ENCODE measurements around the gene GCAT.

The GCAT gene

DNA sequence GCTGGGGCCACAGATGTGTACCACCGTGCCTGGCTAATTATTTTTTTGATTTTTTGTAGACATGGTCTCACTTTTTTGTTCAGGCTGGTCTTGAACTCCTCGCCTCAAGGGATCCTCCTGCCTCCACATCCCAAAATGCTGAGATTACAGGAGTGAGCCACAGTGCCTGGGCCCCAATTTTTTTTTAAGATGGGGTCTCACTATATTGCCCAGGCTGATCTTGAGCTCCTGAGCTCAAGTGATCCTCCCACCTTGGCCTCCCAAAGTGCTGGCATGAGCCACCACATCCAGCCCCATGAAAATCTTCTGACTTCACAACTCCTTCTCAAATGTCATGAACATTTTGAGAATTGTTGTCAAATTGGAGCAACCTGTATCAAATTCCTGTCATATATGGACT lies 38.7 kb downstream of the GCAT start:
- DNase-seq, result no peak

DNA sequence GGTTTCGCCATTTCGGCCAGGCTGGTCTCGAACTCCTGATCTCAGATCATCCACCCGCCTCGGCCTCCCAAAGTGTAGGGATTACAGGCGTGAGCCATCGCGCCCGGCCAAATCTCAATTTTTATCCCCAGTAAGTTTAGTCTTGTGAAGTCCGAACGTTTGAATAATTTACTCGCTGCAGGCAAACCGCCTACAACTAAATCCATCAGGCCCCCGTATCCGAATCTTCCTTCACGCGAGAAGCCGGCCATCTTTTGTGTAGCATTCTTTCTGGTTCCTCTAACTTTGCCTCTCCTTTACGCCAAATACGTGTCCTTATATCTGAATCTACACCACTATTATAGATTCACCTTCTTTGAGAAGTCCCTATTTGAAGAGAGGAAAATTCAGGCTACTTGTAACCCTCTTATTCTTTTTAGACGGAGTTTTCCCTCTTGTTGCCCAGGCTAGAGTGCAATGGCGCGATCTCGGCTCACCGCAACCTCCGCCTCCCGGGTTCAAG lies 40.9 kb downstream of the GCAT start:
- no peak for DNase-seq

DNA sequence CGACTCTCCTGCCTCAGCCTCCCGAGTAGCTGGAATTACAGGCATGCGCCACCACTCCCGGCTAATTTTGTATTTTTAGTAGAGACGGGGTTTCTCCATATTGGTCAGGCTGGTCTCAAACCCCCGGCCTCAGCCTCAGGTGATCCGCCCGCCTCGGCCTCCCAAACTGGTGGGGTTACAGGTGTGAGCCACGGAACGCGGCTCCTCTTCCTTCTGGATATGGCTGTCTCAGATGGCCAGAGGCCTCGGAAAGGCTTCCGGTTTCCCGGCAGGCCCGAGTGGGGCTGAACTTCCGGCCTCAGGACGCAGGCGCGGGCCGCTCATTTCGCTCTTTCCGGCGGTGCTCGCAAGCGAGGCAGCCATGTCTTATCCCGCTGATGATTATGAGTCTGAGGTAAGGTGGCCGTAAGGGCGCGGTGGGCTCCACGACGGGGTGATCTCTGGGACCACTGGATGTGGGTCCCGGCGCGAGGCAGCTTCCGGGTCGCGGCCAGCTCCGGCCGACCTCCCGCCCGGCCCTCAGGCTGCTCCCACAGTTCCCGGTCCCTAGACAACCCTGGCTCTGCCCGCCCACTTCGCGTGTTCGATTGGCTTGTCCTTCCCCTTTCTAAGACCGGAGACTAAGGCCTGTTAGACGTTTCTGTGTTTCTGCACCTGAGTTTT lies 41.5 kb downstream of the GCAT start, which contains the start of gene EIF3L:
EIF3L (plus strand) TSS at position 331 of the 663 bp plus-strand sequence; CDS start at position 362, 31 bp downstream.
- peak; percentile 75 for DNase-seq

DNA sequence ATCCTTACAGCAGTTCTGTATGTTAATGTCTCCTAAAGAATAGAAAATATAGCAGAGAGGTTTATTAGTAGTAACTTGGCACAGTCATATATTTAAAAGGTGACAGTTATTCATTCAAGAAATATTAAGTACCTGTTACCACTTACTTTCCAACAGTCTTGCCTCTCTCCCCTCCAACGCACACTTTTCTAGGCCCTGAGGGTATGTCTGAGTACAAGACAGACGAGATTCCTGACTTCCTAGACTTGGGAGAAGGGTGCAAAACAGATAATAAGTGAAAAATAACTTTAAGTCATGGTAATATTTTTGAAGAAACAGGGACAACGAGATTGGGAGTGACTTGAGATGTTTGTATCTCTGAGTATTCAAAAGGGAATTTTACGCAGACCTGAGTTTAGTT lies 43.1 kb downstream of the GCAT start:
- DNase-seq, result no peak

DNA sequence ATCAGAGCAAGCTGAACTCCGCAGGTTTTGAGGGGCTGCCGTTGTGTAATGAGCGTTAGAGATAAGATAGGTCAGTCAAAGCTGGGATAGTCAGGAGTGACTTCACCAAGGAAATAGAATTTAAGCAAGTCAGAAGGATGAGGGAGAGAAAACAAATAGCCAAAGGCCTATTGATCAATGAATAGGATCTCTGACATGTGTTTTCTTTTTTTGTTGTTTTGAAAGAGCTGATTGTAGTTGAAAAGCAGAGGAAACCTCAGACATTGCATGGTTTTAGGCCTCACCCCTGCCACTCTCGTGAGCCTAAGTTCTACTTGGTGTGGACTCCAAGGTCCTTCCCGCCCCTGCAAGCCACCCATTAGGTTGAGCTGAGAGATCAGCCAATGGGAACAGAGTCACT lies 44.7 kb downstream of the GCAT start:
- DNase-seq, result no peak

DNA sequence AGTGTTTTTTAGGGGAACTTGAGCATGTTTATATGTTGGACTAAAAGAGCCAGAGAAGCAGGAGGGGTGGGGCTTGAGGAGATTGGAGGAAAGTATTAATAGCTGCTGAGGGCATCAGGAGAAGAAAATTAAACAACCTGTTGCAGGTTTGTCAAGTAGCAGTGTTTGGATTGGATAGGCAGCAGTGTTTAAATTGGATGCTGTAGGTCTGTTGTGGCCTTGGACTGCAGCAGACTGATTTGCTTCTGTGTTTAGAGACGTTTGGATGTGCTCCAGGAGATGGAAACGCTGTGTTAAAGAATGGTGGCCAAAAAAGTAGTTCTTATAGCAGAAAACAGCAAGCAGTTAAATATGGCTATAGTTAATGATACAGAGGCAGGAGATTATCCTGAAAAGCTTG lies 47.2 kb downstream of the GCAT start:
- no peak for DNase-seq

DNA sequence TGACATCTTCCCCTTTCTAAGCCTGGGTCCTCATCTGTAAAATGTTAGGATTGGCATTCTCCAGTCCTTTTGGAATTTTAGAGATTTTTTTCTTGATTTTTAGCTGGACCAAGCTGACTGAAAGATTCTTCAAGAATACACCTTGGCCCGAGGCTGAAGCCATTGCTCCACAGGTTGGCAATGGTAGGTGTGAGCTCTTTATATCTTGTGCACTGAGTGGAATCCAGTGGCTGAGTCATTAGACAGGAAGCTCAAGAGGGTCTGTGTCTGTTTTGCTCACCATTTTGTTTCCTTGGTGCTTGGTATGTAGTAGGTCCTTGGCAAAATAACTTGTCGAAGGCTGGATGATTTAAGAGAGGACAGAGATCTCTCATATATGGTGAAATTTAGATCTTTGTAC lies 47.7 kb downstream of the GCAT start:
- no peak for DNase-seq

DNA sequence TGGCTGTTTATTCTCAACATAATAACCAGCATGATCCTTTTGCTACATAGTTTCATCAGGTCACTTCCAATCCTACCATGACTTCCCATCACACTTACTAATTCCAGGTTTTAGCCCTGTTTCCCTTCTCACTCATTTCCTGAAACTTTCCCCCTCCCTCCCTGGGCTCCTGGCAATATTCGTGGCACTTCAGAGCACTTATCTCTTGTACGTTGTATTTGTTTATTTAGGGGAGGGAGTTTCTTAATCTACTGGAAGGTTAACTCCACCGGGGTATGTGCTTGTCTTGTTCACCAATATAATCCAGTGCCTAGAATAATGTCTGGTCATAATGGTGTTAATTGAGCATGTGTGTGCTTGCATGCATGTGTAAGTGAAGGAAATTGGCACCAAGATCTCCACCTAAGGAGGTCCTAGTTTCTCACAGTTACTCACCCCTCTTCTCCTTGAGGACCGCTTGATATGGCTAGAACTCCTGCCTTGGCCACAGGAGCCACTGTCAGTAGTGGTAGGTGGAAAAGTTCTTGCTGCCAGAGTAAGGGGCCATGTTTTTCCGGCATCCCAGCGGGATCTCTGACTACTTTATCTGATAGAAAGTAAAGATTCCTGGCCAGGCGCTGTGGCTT lies 53.2 kb downstream of the GCAT start:
- DNase-seq, result no peak

DNA sequence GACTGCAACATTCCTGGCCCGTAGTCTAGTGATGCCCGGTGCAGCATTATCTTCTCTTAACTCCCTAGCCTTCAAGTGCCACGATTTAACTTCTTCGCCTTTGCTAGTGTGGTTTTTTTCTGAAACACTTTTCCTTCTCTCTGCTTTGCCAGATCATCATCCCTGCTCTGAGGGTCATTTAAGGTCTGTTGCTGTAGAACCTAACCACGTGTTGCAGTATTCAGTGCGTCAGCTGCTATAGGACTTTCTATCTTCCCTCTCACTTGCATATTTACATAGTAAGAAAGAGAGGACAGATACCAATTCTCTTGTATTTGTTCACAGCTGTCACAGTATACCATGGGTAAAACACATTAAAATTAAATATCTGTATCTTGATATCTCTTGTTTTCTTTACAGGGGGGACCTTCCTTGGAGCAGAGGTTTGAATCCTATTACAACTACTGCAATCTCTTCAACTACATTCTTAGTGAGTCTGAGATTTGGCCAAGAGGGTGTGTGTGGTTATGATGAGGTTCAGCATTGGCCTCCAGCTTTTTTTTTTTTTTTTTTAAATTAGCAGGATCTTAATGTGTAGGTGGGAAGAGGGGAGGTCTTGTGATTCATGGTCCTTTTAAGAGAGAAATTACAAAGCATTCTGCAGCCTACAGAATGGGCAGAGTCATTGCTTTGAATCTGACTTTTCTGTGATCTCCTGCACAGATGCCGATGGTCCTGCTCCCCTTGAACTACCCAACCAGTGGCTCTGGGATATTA lies 55.0 kb downstream of the GCAT start:
- DNase-seq, result no peak

DNA sequence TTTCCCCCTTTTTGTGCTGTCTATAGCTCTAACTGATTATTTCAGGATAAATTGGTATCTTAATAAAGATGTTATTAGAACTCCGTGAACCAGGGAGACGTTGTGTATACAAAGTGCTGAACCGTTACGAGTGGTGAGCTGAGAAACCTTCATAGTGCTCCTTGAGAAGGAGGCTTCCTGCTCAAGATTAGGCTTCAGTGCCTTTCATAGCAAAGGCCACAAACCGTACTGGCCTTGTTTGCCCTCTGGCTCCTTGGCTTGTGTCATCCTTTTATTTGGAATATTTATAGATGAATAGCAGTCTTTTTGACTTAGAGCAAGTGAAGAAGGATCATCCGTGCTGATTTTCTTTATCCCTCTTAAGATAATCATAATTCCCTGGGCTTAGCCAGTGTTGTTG lies 57.8 kb downstream of the GCAT start:
- DNase-seq, result no peak

All from T1000 (cell line).